Heart left ventricle (tissue), 16 donors: ENCODE data around the gene SH2D1B. TPM values are rescaled to one million over a fixed set of nuclear protein-coding genes. Genes with fewer than 3 reads are reported as not detected.

Source experiments
- ATAC-seq, 4 donors: fragments of 200-7000 bp; cut with Tn5 transposase; one replicate each; pipeline ENCODE4 v1.9.1; 2020 to 2022; ENCODE audit warnings: moderate library complexity in 4 of 4, mild to moderate bottlenecking in 3 of 4, moderate number of reproducible peaks in 1 of 4
- DNase-seq, 5 donors: peaks; one replicate each; pipeline ENCODE4 v3.0.0-alpha.2; 2020
- H3K27ac ChIP-seq, 12 donors: fragments of 200-600 bp; sonication (generic) in 4 of 12; one replicate each; pipeline versions ENCODE4 v1.5.0 to v1.8.0; 2016 to 2022; ENCODE audit warnings: mild to moderate bottlenecking in 2 of 12
- H3K27me3 ChIP-seq, 9 donors: fragments of 200-600 bp; sonication (generic) in 2 of 9; one replicate each; pipeline versions ENCODE4 v1.5.1 to v1.8.0; 2016 to 2022; ENCODE audit warnings: mild to moderate bottlenecking in 3 of 9
- H3K36me3 ChIP-seq, 9 donors: fragments of 200-600 bp; sonication (generic) in 2 of 9; one replicate each; pipeline versions ENCODE4 v1.5.0 to v1.8.0; 2018 to 2022; ENCODE audit warnings: mild to moderate bottlenecking in 2 of 9
- H3K4me1 ChIP-seq, 12 donors: fragments of 200-600 bp; sonication (generic) in 4 of 12; one replicate each; pipeline versions ENCODE4 v1.5.0 to v1.8.0; 2016 to 2022; ENCODE audit warnings: mild to moderate bottlenecking in 3 of 12
- H3K4me3 ChIP-seq, 12 donors: fragments of 200-600 bp; sonication (generic) in 4 of 12; one replicate each; pipeline versions ENCODE4 v1.5.0 to v1.8.0; 2017 to 2022; ENCODE audit warnings: mild to moderate bottlenecking in 9 of 12, moderate library complexity in 4 of 12
- H3K9me3 ChIP-seq, 12 donors: fragments of 200-600 bp; sonication (generic) in 4 of 12; one replicate each; pipeline versions ENCODE4 v1.5.0 to v1.8.0; 2016 to 2022; ENCODE audit warnings: mild to moderate bottlenecking in 1 of 12
- CTCF ChIP-seq, 12 donors: fragments of 200-600 bp; sonication (generic) in 4 of 12; IDR thresholded peaks; one replicate each; pipeline versions ENCODE4 v1.5.0 to v1.8.0; 2018 to 2022; ENCODE audit warnings: antibody characterized with exemption in 12 of 12, mild to moderate bottlenecking in 5 of 12
- POLR2A ChIP-seq, 2 donors: fragments of 450-650 bp; IDR thresholded peaks; one replicate each; pipeline ENCODE4 v1.6.1; 2017; ENCODE audit warnings: antibody characterized with exemption in 2 of 2, mild to moderate bottlenecking in 2 of 2, moderate library complexity in 2 of 2
- WGBS, 4 donors: extraction: QIAGEN DNeasy Blood & Tissue Kit in 2 of 4; methylation state at CpG; one replicate each; pipeline versions ENCODE4 v1.1.5 to v1.1.7; 2013 to 2018; 5-methylcytosine and 5-hydroxymethylcytosine counted together
- intact Hi-C, 10 donors: fragments of 100-400 bp; cut with DNase I; formaldehyde crosslinking; loops; one replicate each; pipeline versions ENCODE4 v1.11.1 to v1.14.2; 2022
- polyA plus RNA-seq, 2 donors: library from polyadenylated mRNA; stranded (reverse); fragments of 200-250 nt; gene quantifications; one replicate each; pipeline ENCODE4 v1.2.3, GENCODE V29; 2013
- total RNA-seq, 9 donors: library from RNA; depleted of rRNA in 2 of 9; stranded (reverse); fragments of >200 nt in 2 of 9; fragmentation: NEBNext Ultra II Directional in 3 of 9; extraction: Animal tissue kit (Norgen Biotek cat#: 25700) in 3 of 9; gene quantifications; one replicate each; pipeline versions ENCODE4 v1.1.0 to v1.2.4, GENCODE V29; 2016 to 2023
- donor health status: ischemic (EF 13 %, LVEDD 7.1; RV severe dilation, severe dysfunction).
- donor health status: healthy with polysubstance abuse.
- donor health status: DM: no; HTN: yes; CAD: no.
- donor health status: DM: no; HTN: no; CAD: no.
- donor health status: ischemic (EF 25% LVEDD 6.9; RV normal size, moderate dysfunction).
- donor health status: ischemic (EF 25% LVEDD 5.7; RV mildly dilated, moderate dysfunction).
- donor health status: healthy.
- donor health status: DM: yes; HTN: yes; CAD: no.
- donor health status: ischemic (EF 35%, LVEDD 5.7; RV mildly dilated, moderate dysfunction).
- donor health status: nonischemic (EF 11% LVEDD 7.7; RV severe dilation, severe dysfunction).
- donor health status: DM: yes; HTN: yes; CAD: no.
- donor health status: PGD.
- donor health status: ischemic (EF 29% LVEDD 5.4; RV normal size, mild dysfunction).
- donor health status: nonischemic (EF 23%, LVEDD 6.1; RV moderate dilation, normal function).

SH2D1B gene
- total and polyA plus RNA-seq, 11 donors: 0.11 to 1.1 (median 0.35) TPM; not detected in 7

GRCh38 chr1:162386292-162387225 is 25.4 kb downstream of the SH2D1B start:
- TF ChIP-seq CTCF (IDR thresholded peaks at IDR 0.05) (no peak), POLR2A (IDR thresholded peaks at IDR 0.05) (no peak)
- Histone ChIP-seq H3K27me3 (peaks cover 0 to 7% (median 0%) of the 10 kb centered on the region in 9 donors), H3K4me1 (peaks cover 0 to 4% (median 0%) of the 10 kb centered on the region in 12 donors), H3K4me3 (no peak overlapping the region), H3K9me3 (no peaks in the 10 kb centered on the region), H3K36me3 (peaks cover 0 to 6% (median 0%) of the 10 kb centered on the region in 9 donors), H3K27ac (no peak overlapping the region)
- intact Hi-C loops: loop anchor here in 6 of 10 donors (5.0 to 10.0 kb wide), 5 partner anchors 99 to 329 kb away; no protein-coding TSS in a partner anchor
- no peak for DNase-seq
- no peak for ATAC-seq
- 80 to 92% (median 86%) methylated on average over 8 of the region's 8 CpGs for WGBS, 4 donors

- Histone ChIP-seq H3K9me3 (no peaks in the 10 kb centered on the region), H3K4me1 (peaks cover 0 to 4% (median 0%) of the 10 kb centered on the region in 12 donors), H3K4me3 (no peak overlapping the region), H3K36me3 (peaks cover 0 to 6% (median 0%) of the 10 kb centered on the region in 9 donors), H3K27ac (no peak overlapping the region), H3K27me3 (peaks cover 0 to 7% (median 0%) of the 10 kb centered on the region in 9 donors)
- DNase-seq (no peak), ATAC-seq (no peak)
- WGBS, 4 donors: 85 to 100% (median 96%) methylated on average over 1 to 3 of the region's 3 CpGs
- no peak for TF ChIP-seq POLR2A (IDR thresholded peaks at IDR 0.05)
- no peak for TF ChIP-seq CTCF (IDR thresholded peaks at IDR 0.05)
- intact Hi-C loops: loop anchor here in 6 of 10 donors (5.0 to 10.0 kb wide), 5 partner anchors 98 to 328 kb away; no protein-coding TSS in a partner anchor
Measured at GRCh38 chr1:162385702-162386101, 26.2 kb downstream of the SH2D1B start.

- Histone ChIP-seq H3K9me3 (no peaks in the 10 kb centered on the region), H3K4me1 (peaks cover 0 to 4% (median 0%) of the 10 kb centered on the region in 12 donors), H3K4me3 (no peak overlapping the region), H3K36me3 (peaks cover 0 to 6% (median 0%) of the 10 kb centered on the region in 9 donors), H3K27ac (no peak overlapping the region), H3K27me3 (peaks cover 0 to 7% (median 0%) of the 10 kb centered on the region in 9 donors)
- intact Hi-C loops: loop anchor here in 6 of 10 donors (5.0 to 10.0 kb wide), 5 partner anchors 98 to 328 kb away; no protein-coding TSS in a partner anchor
- DNase-seq (no peak), ATAC-seq (no peak)
- TF ChIP-seq POLR2A (IDR thresholded peaks at IDR 0.05): no peak
- no peak for TF ChIP-seq CTCF (IDR thresholded peaks at IDR 0.05)
- WGBS, 4 donors: 79 to 90% (median 83%) methylated on average over 3 of the region's 3 CpGs
Measured at GRCh38 chr1:162385280-162385623, 26.7 kb downstream of the SH2D1B start.
